HepG2 (cell line): Measurements from ENCODE around the gene AVPR2. TPM values are rescaled to one million over a fixed set of nuclear protein-coding genes. Genes with fewer than 3 reads are reported as not detected.

ENCODE experiments used
- ATAC-seq: fragments of 200-7000 bp; cut with Tn5 transposase; 3 replicates; pipeline ENCODE4 v1.9.1; 2020; ENCODE audit warnings: mild to moderate bottlenecking, moderate library complexity
- BruUV-seq: library from RNA; stranded (reverse); fragments of 400-500 nt; replicated peaks from 2 replicates; lab custom pipeline; 2021; lab: Mats Ljungman, UMichigan
- CTCF ChIA-PET: fragments of 300-600 bp; formaldehyde crosslinking; extraction: SDS; loops from one replicate; lab custom pipeline; 2021; ENCODE audit warnings: low total read pairs, inconsistent platforms, low intra/inter-chr PET ratio; lab: Yijun Ruan, JAX
- POLR2A ChIA-PET: fragments of 350-600 bp; sonication (Branson Sonifier 250); formaldehyde crosslinking; loops from one replicate; lab custom pipeline; 2020; ENCODE audit warnings: antibody characterized with exemption, inconsistent platforms; lab: Yijun Ruan, JAX
- DNase-seq: peaks from one replicate; pipeline ENCODE4 v3.0.0-alpha.2; 2015; ENCODE audit warnings: low spot score
- FAIRE-seq: peaks from 3 replicates; lab custom pipeline; 2011; peaks lifted over from hg19 to GRCh38; lab: Jason Lieb, UNC
- H2AFZ ChIP-seq: one replicate; pipeline ENCODE4 v1.6.1; 2011; ENCODE audit warnings: low read length, inconsistent platforms
- H3K27ac ChIP-seq: fragments of 300-600 bp; 3 replicates; pipeline ENCODE4 v1.8.0; 2011; ENCODE audit warnings: mixed run types, mild to moderate bottlenecking, mixed read lengths, low read length, inconsistent platforms; ENCODE audit not compliant: insufficient read depth; ENCODE audit errors: extremely low read length
- H3K27me3 ChIP-seq, 2 experiments: fragments of 200-600 bp in 1 of 2; 2 replicates in 1 of 2; 3 replicates in 1 of 2; pipeline versions ENCODE4 v1.6.0 to v1.8.0; 2011; ENCODE audit warnings: low read length in 2 of 2, mild to moderate bottlenecking in 2 of 2, moderate library complexity in 2 of 2, inconsistent platforms in 1 of 2; ENCODE audit not compliant: insufficient read depth in 2 of 2, control insufficient read depth in 1 of 2
- H3K36me3 ChIP-seq, 2 experiments: fragments of 200-600 bp in 1 of 2; replicated peaks in 1 of 2; 2 replicates in 1 of 2; 3 replicates in 1 of 2; pipeline versions ENCODE4 v1.5.1 to v1.8.0; 2011; ENCODE audit warnings: low read length in 2 of 2, inconsistent platforms in 1 of 2; ENCODE audit not compliant: insufficient read depth in 2 of 2, control insufficient read depth in 1 of 2
- H3K4me1 ChIP-seq: 2 replicates; pipeline ENCODE4 v1.5.1; 2012; ENCODE audit warnings: low read length, inconsistent platforms; ENCODE audit not compliant: insufficient read depth
- H3K4me2 ChIP-seq: 2 replicates; pipeline ENCODE4 v1.6.0; 2011; ENCODE audit warnings: low read depth, low read length, inconsistent platforms
- H3K4me3 ChIP-seq, 3 experiments: fragments of 200-600 bp in 1 of 3; sonication (generic), shearing (Covaris generic) in 1 of 3; replicated peaks in 1 of 3; 2 replicates each; pipeline ENCODE4 v1.5.1; 2011 to 2016; ENCODE audit warnings: low read length in 3 of 3, inconsistent platforms in 2 of 3, low read depth in 2 of 3, mild to moderate bottlenecking in 2 of 3, control low read depth in 1 of 3, mixed read lengths in 1 of 3; ENCODE audit not compliant: insufficient read depth in 1 of 3
- H3K79me2 ChIP-seq: one replicate; pipeline ENCODE4 v1.6.1; 2011; ENCODE audit warnings: low read length, inconsistent platforms; ENCODE audit not compliant: insufficient read depth
- H3K9ac ChIP-seq: 2 replicates; pipeline ENCODE4 v1.6.0; 2011; ENCODE audit warnings: mild to moderate bottlenecking, low read depth, low read length, inconsistent platforms; ENCODE audit not compliant: insufficient read depth
- H3K9me3 ChIP-seq: 2 replicates; pipeline ENCODE4 v1.5.1; 2012; ENCODE audit warnings: mild to moderate bottlenecking, low read length
- H4K20me1 ChIP-seq: 2 replicates; pipeline ENCODE4 v1.6.0; 2011; ENCODE audit warnings: inconsistent platforms, mild to moderate bottlenecking, low read length, moderate library complexity; ENCODE audit not compliant: insufficient read depth
- TERF1 ChIP-seq: sonication (generic); formaldehyde crosslinking; IDR thresholded peaks from 2 replicates; pipeline ENCODE4 v1.8.0; 2022; ENCODE audit warnings: mild to moderate bottlenecking, missing genetic modification reagents, moderate library complexity
- U2AF2 ChIP-seq: fragments of 200-400 bp; formaldehyde crosslinking; IDR thresholded peaks from 2 replicates; pipeline ENCODE4 v1.6.1; 2017; ENCODE audit warnings: low read depth, mild to moderate bottlenecking, low read length
- ZBTB14 ChIP-seq: sonication (generic); formaldehyde crosslinking; IDR thresholded peaks from 2 replicates; pipeline ENCODE4 v1.4.0; 2020; ENCODE audit warnings: missing genetic modification reagents
- ZBTB7B ChIP-seq: sonication (generic); formaldehyde crosslinking; IDR thresholded peaks from 2 replicates; pipeline ENCODE4 v1.4.0; 2020; ENCODE audit warnings: missing genetic modification reagents
- ZNF318 ChIP-seq: sonication (generic); formaldehyde crosslinking; IDR thresholded peaks from 2 replicates; pipeline ENCODE4 v1.4.0; 2020; ENCODE audit warnings: mild to moderate bottlenecking, missing genetic modification reagents
- ZNF326 ChIP-seq: sonication (generic); formaldehyde crosslinking; IDR thresholded peaks from 2 replicates; pipeline ENCODE4 v1.4.0; 2020; ENCODE audit warnings: missing genetic modification reagents, borderline replicate concordance
- ZNF709 ChIP-seq: sonication (generic); formaldehyde crosslinking; IDR thresholded peaks from 2 replicates; pipeline ENCODE4 v1.5.0; 2020; ENCODE audit warnings: mild to moderate bottlenecking, missing genetic modification reagents
- WGBS: methylation state at CpG from one replicate; pipeline ENCODE4 v1.1.6; 2017; ENCODE audit warnings: low lambda C conversion rate; 5-methylcytosine and 5-hydroxymethylcytosine counted together
- in situ Hi-C: cut with HindIII; loops from 2 replicates; pipeline ENCODE4 v1.10.0; 2017; ENCODE audit warnings: low pct_unique_long_range_greater_than_20kb; ENCODE audit not compliant: extremely low pct_ligation_motif_present
- intact Hi-C: fragments of 100-400 bp; cut with micrococcal nuclease; formaldehyde crosslinking; loops from one replicate; pipeline ENCODE4 v1.10.0; 2022; ENCODE audit not compliant: unreplicated experiment
- polyA plus RNA-seq, 8 experiments: library from polyadenylated mRNA; depleted of rRNA in 3 of 8; stranded (reverse) in 7 of 8; unstranded in 1 of 8; fragments of >200 nt; fragmentation: Illumina TruSeq in 4 of 8; extraction: Trizol in 4 of 8; gene quantifications; 2 replicates each; pipeline versions ENCODE4 v1.2.1 to v1.2.3, GENCODE V29; 2011 to 2016; ENCODE audit warnings: low read depth in 4 of 8, missing spikeins in 1 of 8, mixed read lengths in 1 of 8; ENCODE audit not compliant: insufficient read depth in 1 of 8
- total RNA-seq, 5 experiments: library from RNA; depleted of rRNA; stranded (reverse); fragments of >200 nt; fragmentation: Illumina TruSeq; extraction: Trizol; gene quantifications; 2 replicates each; pipeline ENCODE4 v1.2.3, GENCODE V29; 2016; ENCODE audit warnings: low read depth in 1 of 5

The AVPR2 gene
- total and polyA plus RNA-seq, 2 of the 13 experiments (the other 11 are each of a cell fraction or from before 2014, with no cell fraction given): not detected

DNA sequence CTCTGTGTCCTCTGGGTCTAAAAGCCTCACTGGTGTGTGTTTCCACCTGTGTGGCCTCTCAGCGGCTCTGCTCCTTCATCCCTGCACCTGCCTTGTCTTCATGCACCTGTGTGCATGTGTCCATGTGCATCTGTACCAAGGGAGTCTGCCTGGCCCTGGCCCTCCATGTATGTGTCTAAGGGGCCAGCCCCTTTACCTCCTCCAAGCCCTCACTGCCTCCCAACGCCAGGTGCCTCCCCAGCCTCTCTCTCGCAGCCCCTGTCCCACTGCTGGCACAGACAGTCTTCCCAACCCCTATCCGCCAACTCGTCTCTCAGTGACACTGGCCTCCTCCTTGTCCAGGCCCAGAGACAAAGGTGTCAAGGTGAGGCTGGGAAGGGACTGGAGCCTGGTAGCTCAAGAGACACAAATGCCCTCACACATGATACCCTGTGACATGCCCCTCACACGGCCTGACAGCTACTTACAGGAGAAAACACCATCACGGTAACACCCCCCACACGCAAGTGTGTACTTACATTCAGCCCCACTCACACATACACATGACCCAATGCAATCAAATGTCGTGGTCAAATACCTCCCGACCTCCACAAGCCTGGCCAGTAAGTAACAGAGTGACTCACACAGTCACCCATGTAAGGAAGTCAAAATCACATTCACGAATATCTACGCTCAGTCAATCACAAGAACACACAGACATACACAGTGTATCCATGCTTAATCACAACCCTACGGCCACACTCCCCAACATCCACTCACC is 29.9 kb upstream of the AVPR2 start:
- H3K9me3 ChIP-seq: no peaks in the 10 kb centered on the region
- no peak overlapping the region for H3K4me3 ChIP-seq
- H2AFZ ChIP-seq: no peak overlapping the region
- ChIA-PET CTCF (no interaction called here), POLR2A (no interaction called here)
- no TSS peak for BruUV-seq
- intact Hi-C loops: no loop called here
- H3K36me3 ChIP-seq: no peaks in the 10 kb centered on the region
- FAIRE-seq (no peak), ATAC-seq (no peak), DNase-seq (no peak)
- H3K79me2 ChIP-seq: no peaks in the 10 kb centered on the region
- H3K9ac ChIP-seq: no peak overlapping the region
- no peak overlapping the region for H3K4me2 ChIP-seq
- 63% methylated on average over 6 of the region's 13 CpGs for WGBS
- H3K4me1 ChIP-seq: peaks cover 16% of the 10 kb centered on the region; the same call in 1 of the 2 replicates
- no peaks in the 10 kb centered on the region for H3K27me3 ChIP-seq
- H3K27ac ChIP-seq: no peak overlapping the region
- in situ Hi-C loops: no loop called here
- H4K20me1 ChIP-seq: no peaks in the 10 kb centered on the region
- no peak for TF ChIP-seq ZBTB7B
- no peak for TF ChIP-seq ZNF318 (CRISPR knock-in tag)
- TF ChIP-seq TERF1 (CRISPR knock-in tag): no peak
- no peak for TF ChIP-seq ZNF326
- TF ChIP-seq ZBTB14: no peak
- TF ChIP-seq U2AF2: no peak
- no peak for TF ChIP-seq ZNF709
